Right hindlimb (tissue), 1 donor: Measurements from ENCODE around the gene NXPE1.

Experiments used
- DNase-seq: peaks from one replicate; pipeline ENCODE4 v3.0.0-alpha.2; 2018

NXPE1 gene

GRCh38 chr11:114562166-114562916, 2.7 kb upstream of the NXPE1 start:
- DNase-seq: no peak

GRCh38 chr11:114556135-114556534, 3.5 kb downstream of the NXPE1 start:
- no peak for DNase-seq

- DNase-seq: no peak
These were observed 6.0 kb downstream of the NXPE1 start for GRCh38 chr11:114553642-114554041.

GRCh38 chr11:114551060-114551459, 8.6 kb downstream of the NXPE1 start:
- DNase-seq: no peak

GRCh38 chr11:114525682-114526081, 34.0 kb downstream of the NXPE1 start:
- DNase-seq: no peak

GRCh38 chr11:114524122-114524521, 35.6 kb downstream of the NXPE1 start:
- DNase-seq: no peak

- no peak for DNase-seq
These were observed 36.9 kb downstream of the NXPE1 start for GRCh38 chr11:114522818-114523217.

- DNase-seq: no peak
These were observed 48.1 kb downstream of the NXPE1 start for GRCh38 chr11:114511538-114511937.

GRCh38 chr11:114511079-114511478, 48.6 kb downstream of the NXPE1 start:
- no peak for DNase-seq

- no peak for DNase-seq
These were observed 57.8 kb downstream of the NXPE1 start for GRCh38 chr11:114501901-114502300.

GRCh38 chr11:114499756-114500155, 59.9 kb downstream of the NXPE1 start:
- no peak for DNase-seq

- no peak for DNase-seq
These were observed 62.8 kb downstream of the NXPE1 start for GRCh38 chr11:114496915-114497314.

GRCh38 chr11:114483929-114484328, 75.8 kb downstream of the NXPE1 start:
- no peak for DNase-seq

GRCh38 chr11:114482114-114482513, 77.6 kb downstream of the NXPE1 start:
- DNase-seq: no peak

- DNase-seq: no peak
These were observed 80.3 kb downstream of the NXPE1 start for GRCh38 chr11:114479331-114479730.

- no peak for DNase-seq
These were observed 80.9 kb downstream of the NXPE1 start for GRCh38 chr11:114478768-114479167.

GRCh38 chr11:114478001-114478410, 81.7 kb downstream of the NXPE1 start:
- no peak for DNase-seq

- no peak for DNase-seq
These were observed 87.0 kb downstream of the NXPE1 start for GRCh38 chr11:114472661-114473060.
